Lower leg skin (tissue), 3 donors: ENCODE data around the gene GEN1.

ENCODE experiments used
- CTCF ChIP-seq, 3 donors: fragments of 450-650 bp; IDR thresholded peaks; one replicate each; pipeline ENCODE4 v1.5.1; 2016; ENCODE audit warnings: antibody characterized with exemption in 3 of 3, mild to moderate bottlenecking in 3 of 3, moderate library complexity in 2 of 3
- POLR2A ChIP-seq, 2 donors: fragments of 450-650 bp; IDR thresholded peaks; one replicate each; pipeline ENCODE4 v1.6.1; 2016 to 2017; ENCODE audit warnings: antibody characterized with exemption in 2 of 2, mild to moderate bottlenecking in 1 of 2, moderate library complexity in 1 of 2

GRCh38 chr2:17752892-17753802 is 791 bp upstream of the GEN1 start:
- no peak for TF ChIP-seq CTCF (IDR thresholded peaks at IDR 0.05)
- no peak for TF ChIP-seq POLR2A (IDR thresholded peaks at IDR 0.05)
